IPS-18c (cell line): Measurements from ENCODE around the gene RAB42.
A peak's percentile ranks its signal among the peaks of the same experiment; 100 is the strongest.
"Not testable (repeated sequence)": the region's sequence is repeated elsewhere in the genome, so short reads cannot be mapped to it uniquely, and the experiment has no call there.

Experiments
- H3K4me3 ChIP-seq: 2 replicates; pipeline ENCODE4 v1.7.0; 2013; ENCODE audit warnings: low read depth, mild to moderate bottlenecking, low read length, moderate library complexity; ENCODE audit not compliant: insufficient read depth
- H3K9me3 ChIP-seq: one replicate; pipeline ENCODE4 v1.6.1; 2013; ENCODE audit warnings: mild to moderate bottlenecking, low read length, moderate library complexity; ENCODE audit not compliant: control insufficient read depth, insufficient read depth

RAB42 gene

GRCh38 chr1:28591708-28592320, at the start of gene RAB42:
TSS of gene RAB42 (plus strand) at chr1:28592265. CDS start at chr1:28592512, 247 bp downstream.
- H3K9me3 ChIP-seq: no peaks in the 10 kb centered on the region
- peak within 1 kb of the TSS; percentile 55 for H3K4me3 ChIP-seq

GRCh38 chr1:28545246-28545628, 46.8 kb upstream of the RAB42 start:
- no peaks in the 10 kb centered on the region for H3K9me3 ChIP-seq
- no peak overlapping the region for H3K4me3 ChIP-seq

GRCh38 chr1:28548318-28548717, 43.7 kb upstream of the RAB42 start:
- H3K9me3 ChIP-seq: peaks cover 3% of the 10 kb centered on the region
- H3K4me3 ChIP-seq: no peak overlapping the region

GRCh38 chr1:28551381-28551780, 40.7 kb upstream of the RAB42 start:
- H3K9me3 ChIP-seq: peaks cover 3% of the 10 kb centered on the region
- no peak overlapping the region for H3K4me3 ChIP-seq

GRCh38 chr1:28552758-28553663, 39.1 kb upstream of the RAB42 start, which contains the start of gene TRNAU1AP:
TSS of gene TRNAU1AP (plus strand) at chr1:28553085. CDS start at chr1:28553111, 26 bp downstream.
- H3K4me3 ChIP-seq: peak within 1 kb of the TSS; percentile 99

GRCh38 chr1:28560886-28561285, 31.2 kb upstream of the RAB42 start:
- Histone ChIP-seq H3K9me3 (no peaks in the 10 kb centered on the region), H3K4me3 (no peak overlapping the region)

More at GRCh38 chr1:28552758-28553663, 39.1 kb upstream of the RAB42 start, which contains the start of gene TRNAU1AP:
- peaks cover 3% of the 10 kb centered on the region for H3K9me3 ChIP-seq

GRCh38 chr1:28564310-28564709, 27.8 kb upstream of the RAB42 start:
- H3K4me3 ChIP-seq: no peak overlapping the region
- H3K9me3 ChIP-seq: no peaks in the 10 kb centered on the region

- Histone ChIP-seq H3K4me3 (no peak overlapping the region), H3K9me3 (no peaks in the 10 kb centered on the region)
Observed at GRCh38 chr1:28565040-28565439, 27.0 kb upstream of the RAB42 start.

- no peak overlapping the region for H3K4me3 ChIP-seq
- H3K9me3 ChIP-seq: no peaks in the 10 kb centered on the region
Observed at GRCh38 chr1:28565726-28566125, 26.3 kb upstream of the RAB42 start.

GRCh38 chr1:28566931-28567330, 25.1 kb upstream of the RAB42 start:
- no peak overlapping the region for H3K4me3 ChIP-seq
- no peaks in the 10 kb centered on the region for H3K9me3 ChIP-seq

GRCh38 chr1:28571911-28572310, 20.2 kb upstream of the RAB42 start:
- H3K9me3 ChIP-seq: no peaks in the 10 kb centered on the region

GRCh38 chr1:28572891-28573290, 19.2 kb upstream of the RAB42 start:
- not testable (repeated sequence) for H3K9me3 ChIP-seq, H3K4me3 ChIP-seq

More at GRCh38 chr1:28571911-28572310, 20.2 kb upstream of the RAB42 start:
- no peak overlapping the region for H3K4me3 ChIP-seq

- H3K4me3 ChIP-seq: no peak overlapping the region
Observed at GRCh38 chr1:28573564-28573963, 18.5 kb upstream of the RAB42 start.

GRCh38 chr1:28577052-28577678, 14.9 kb upstream of the RAB42 start:
- Histone ChIP-seq H3K4me3 (no peak overlapping the region), H3K9me3 (no peaks in the 10 kb centered on the region)

More at GRCh38 chr1:28573564-28573963, 18.5 kb upstream of the RAB42 start:
- H3K9me3 ChIP-seq: no peaks in the 10 kb centered on the region

GRCh38 chr1:28577738-28578536, 14.1 kb upstream of the RAB42 start:
- Histone ChIP-seq H3K9me3 (no peaks in the 10 kb centered on the region), H3K4me3 (no peak overlapping the region)

- Histone ChIP-seq H3K9me3 (no peaks in the 10 kb centered on the region), H3K4me3 (no peak overlapping the region)
Observed at GRCh38 chr1:28578696-28579218, 13.3 kb upstream of the RAB42 start.

- no peaks in the 10 kb centered on the region for H3K9me3 ChIP-seq
- peak overlapping the region; percentile 34; the same call in 1 of the 2 replicates for H3K4me3 ChIP-seq
Observed at GRCh38 chr1:28579401-28579800, 12.7 kb upstream of the RAB42 start.
